ENCODE results near the gene FAR2. TPM values are rescaled to one million over a fixed set of nuclear protein-coding genes. Genes with fewer than 3 reads are reported as not detected.

FAR2 gene
- polyA plus RNA-seq, 3 donors: 14.8 to 38.0 (median 35.8) TPM

DNA sequence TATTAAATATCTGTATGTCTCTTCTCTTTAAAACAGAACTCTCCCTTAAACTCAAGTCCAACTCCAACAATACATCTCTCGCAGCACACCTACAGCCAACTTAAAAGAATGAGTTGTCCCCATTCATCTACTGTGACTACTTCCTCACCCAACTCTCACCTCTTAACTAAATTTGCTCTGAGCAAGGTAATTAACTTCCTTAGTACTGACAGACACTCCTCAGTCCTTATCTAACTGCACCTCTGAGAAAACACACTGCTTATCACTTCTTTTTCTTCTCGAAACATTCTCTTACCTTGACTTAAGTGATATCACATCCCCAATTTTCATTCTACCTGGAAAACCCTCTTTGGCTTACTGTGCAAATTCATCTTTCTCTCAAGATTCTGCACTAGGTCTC, 224.9 kb downstream of the FAR2 start:
- Mint-ChIP-seq H3K36me3 (peaks cover 23 to 26% of the 10 kb centered on the region in 2 donors), H3K4me1 (peaks cover 4% of the 10 kb centered on the region), H3K4me3 (no peak overlapping the region), H3K27ac (no peak overlapping the region), H3K27me3 (ENCODE audit: low read depth in 3 of 3) (peaks cover 0 to 1% (median 0%) of the 10 kb centered on the region in 3 donors), H3K9me3 (no peaks in the 10 kb centered on the region)
- H2AFZ ChIP-seq (ENCODE audit: insufficient read depth, low read depth, low read length, poor library complexity, severe bottlenecking): no peak overlapping the region
- TF ChIP-seq, protein P1, sequence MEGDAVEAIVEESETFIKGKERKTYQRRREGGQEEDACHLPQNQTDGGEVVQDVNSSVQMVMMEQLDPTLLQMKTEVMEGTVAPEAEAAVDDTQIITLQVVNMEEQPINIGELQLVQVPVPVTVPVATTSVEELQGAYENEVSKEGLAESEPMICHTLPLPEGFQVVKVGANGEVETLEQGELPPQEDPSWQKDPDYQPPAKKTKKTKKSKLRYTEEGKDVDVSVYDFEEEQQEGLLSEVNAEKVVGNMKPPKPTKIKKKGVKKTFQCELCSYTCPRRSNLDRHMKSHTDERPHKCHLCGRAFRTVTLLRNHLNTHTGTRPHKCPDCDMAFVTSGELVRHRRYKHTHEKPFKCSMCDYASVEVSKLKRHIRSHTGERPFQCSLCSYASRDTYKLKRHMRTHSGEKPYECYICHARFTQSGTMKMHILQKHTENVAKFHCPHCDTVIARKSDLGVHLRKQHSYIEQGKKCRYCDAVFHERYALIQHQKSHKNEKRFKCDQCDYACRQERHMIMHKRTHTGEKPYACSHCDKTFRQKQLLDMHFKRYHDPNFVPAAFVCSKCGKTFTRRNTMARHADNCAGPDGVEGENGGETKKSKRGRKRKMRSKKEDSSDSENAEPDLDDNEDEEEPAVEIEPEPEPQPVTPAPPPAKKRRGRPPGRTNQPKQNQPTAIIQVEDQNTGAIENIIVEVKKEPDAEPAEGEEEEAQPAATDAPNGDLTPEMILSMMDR (IDR thresholded peaks at IDR 0.05): no peak
- peaks cover 23 to 42% of the 10 kb centered on the region in 2 donors for H3K36me3 ChIP-seq (replicated peaks in 1 of 2; ENCODE audit: control insufficient read depth in 1 of 2, insufficient read depth in 2 of 2, low read length in 2 of 2)
- no peaks in the 10 kb centered on the region for H3K9me3 ChIP-seq (replicated peaks in 1 of 2; ENCODE audit: control insufficient read depth in 1 of 2, insufficient read depth in 1 of 2, low read length in 2 of 2)
- H3K27ac ChIP-seq (ENCODE audit: low read depth in 1 of 2, low read length in 2 of 2): no peak overlapping the region
- H3K27me3 ChIP-seq (ENCODE audit: control insufficient read depth in 2 of 2, insufficient read depth in 2 of 2, low read length in 2 of 2): no peaks in the 10 kb centered on the region
- H3K4me1 ChIP-seq (ENCODE audit: control insufficient read depth in 1 of 2, insufficient read depth in 2 of 2, low read length in 2 of 2): no peaks in the 10 kb centered on the region
- no peak for DNase-seq
- H3K4me2 ChIP-seq (replicated peaks; ENCODE audit: extremely low read depth, low read length, poor library complexity, severe bottlenecking): no peak overlapping the region
- WGBS (ENCODE audit: insufficient coverage): 100% methylated on average over 2 of the region's 2 CpGs
- peaks cover 64% of the 10 kb centered on the region for H3K79me2 ChIP-seq (ENCODE audit: insufficient read depth, low read length)
- no peak overlapping the region for H3K4me3 ChIP-seq (replicated peaks in 1 of 3; ENCODE audit: low read depth in 2 of 3, low read length in 3 of 3)
- no peak overlapping the region for H3K9ac ChIP-seq (ENCODE audit: insufficient read depth, low read length, poor library complexity, severe bottlenecking)
- intact Hi-C loops (cut with micrococcal nuclease): no loop called here
- H4K20me1 ChIP-seq (ENCODE audit: insufficient read depth, low read length): peaks cover 3% of the 10 kb centered on the region

DNA sequence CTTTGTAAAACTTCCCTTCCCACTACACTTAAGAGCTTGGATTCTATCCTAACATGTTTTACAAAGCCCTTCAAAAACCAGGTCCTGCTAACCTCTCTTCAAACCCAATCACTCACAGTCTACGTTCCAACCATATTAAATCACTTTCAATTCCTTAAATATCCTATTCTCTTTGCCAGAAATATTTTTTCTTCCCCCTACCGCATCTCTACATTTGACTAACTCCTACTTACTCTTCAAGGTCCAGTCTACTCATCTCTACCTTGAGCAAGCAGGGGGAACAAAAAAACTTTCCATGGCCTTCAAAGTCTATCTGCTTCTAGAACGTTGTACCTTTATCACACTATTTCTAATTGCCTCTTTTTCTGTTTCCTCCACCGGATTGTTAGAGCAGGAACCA, 225.8 kb downstream of the FAR2 start:
- TF ChIP-seq, protein P1 (IDR thresholded peaks at IDR 0.05): no peak
- Histone ChIP-seq H3K27me3 (ENCODE audit: control insufficient read depth in 2 of 2, insufficient read depth in 2 of 2, low read length in 2 of 2) (no peaks in the 10 kb centered on the region), H2AFZ (ENCODE audit: insufficient read depth, low read depth, low read length, poor library complexity, severe bottlenecking) (no peak overlapping the region), H3K4me3 (replicated peaks in 1 of 3; ENCODE audit: low read depth in 2 of 3, low read length in 3 of 3) (no peak overlapping the region), H3K4me1 (ENCODE audit: control insufficient read depth in 1 of 2, insufficient read depth in 2 of 2, low read length in 2 of 2) (peaks cover 3 to 4% of the 10 kb centered on the region in 2 donors), H3K36me3 (replicated peaks in 1 of 2; ENCODE audit: control insufficient read depth in 1 of 2, insufficient read depth in 2 of 2, low read length in 2 of 2) (peaks cover 16 to 33% of the 10 kb centered on the region in 2 donors), H3K4me2 (replicated peaks; ENCODE audit: extremely low read depth, low read length, poor library complexity, severe bottlenecking) (no peak overlapping the region), H3K9ac (ENCODE audit: insufficient read depth, low read length, poor library complexity, severe bottlenecking) (no peak overlapping the region), H3K27ac (ENCODE audit: low read depth in 1 of 2, low read length in 2 of 2) (no peak overlapping the region), H3K9me3 (replicated peaks in 1 of 2; ENCODE audit: control insufficient read depth in 1 of 2, insufficient read depth in 1 of 2, low read length in 2 of 2) (no peaks in the 10 kb centered on the region), H4K20me1 (ENCODE audit: insufficient read depth, low read length) (peaks cover 3% of the 10 kb centered on the region), H3K79me2 (ENCODE audit: insufficient read depth, low read length) (peaks cover 73% of the 10 kb centered on the region)
- no peak for DNase-seq
- Mint-ChIP-seq H3K36me3 (peaks cover 20 to 22% of the 10 kb centered on the region in 2 donors), H3K27ac (no peak overlapping the region), H3K9me3 (no peaks in the 10 kb centered on the region), H3K4me3 (no peak overlapping the region), H3K4me1 (peaks cover 8% of the 10 kb centered on the region), H3K27me3 (ENCODE audit: low read depth in 3 of 3) (peaks cover 0 to 1% (median 0%) of the 10 kb centered on the region in 3 donors)
- intact Hi-C loops (cut with micrococcal nuclease): no loop called here
- 54% methylated on average over 2 of the region's 4 CpGs for WGBS (ENCODE audit: insufficient coverage)

All from CD14-positive monocyte (primary cell).